ENCODE measurements around the gene EFR3B.

Gene EFR3B

GRCh38 chr2:25194576-25195122, 152.8 kb downstream of the EFR3B start:
- no peak for TF ChIP-seq CTCF (conservative IDR thresholded peaks at IDR 0.05; ENCODE audit: low read depth)

DNA sequence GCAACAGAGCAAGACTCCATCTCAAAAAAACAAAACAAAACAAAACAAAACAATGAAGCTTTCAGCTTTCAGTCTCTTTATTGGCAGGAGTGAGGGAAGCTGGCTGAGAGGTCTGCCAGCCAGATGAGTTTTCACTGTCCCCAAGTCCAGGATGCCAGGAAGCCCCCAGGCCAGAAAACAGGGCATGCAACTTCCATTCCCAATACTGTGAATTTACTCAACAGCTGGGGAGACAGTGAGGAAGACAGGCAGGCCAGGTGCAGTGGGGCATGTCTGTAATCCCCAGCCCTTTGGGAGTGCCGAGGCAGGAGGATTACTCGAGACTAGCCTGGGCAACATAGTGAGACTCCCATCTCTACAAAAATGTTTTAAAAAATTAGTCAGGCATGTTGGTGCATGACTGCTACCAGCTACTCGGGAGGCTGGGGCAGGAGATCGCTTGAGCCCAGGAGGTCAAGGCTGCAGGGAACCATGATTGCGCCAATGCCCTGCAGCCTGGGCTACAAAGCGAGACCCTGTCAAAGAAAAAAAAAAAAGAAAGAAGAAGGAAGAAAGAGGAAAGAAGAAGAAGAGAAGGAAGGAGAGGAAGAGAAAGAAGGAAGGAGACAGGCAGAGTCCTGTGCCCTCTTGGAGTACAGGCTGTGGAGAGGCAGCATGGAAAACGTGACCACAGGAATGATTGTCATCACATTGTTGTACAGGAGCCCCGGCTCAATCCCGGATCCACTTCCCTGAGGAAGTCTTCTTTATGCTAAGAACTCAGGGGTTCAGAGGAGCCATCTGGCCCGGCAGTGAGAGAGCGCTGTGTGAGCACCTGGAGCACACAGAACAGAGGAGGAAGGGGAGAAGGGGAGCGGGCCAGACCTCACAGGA, 155.7 kb downstream of the EFR3B start:
- DNase-seq (ENCODE audit: low spot score) = no peak

More at GRCh38 chr2:25194576-25195122, 152.8 kb downstream of the EFR3B start:
- POLR2A ChIA-PET (ENCODE audit: low non-redundant PET) = no interaction called here
- H3K27ac ChIP-seq = no peak overlapping the region
- DNase-seq (ENCODE audit: low spot score) = no peak
- CTCF ChIA-PET = interaction anchor here (0.5 to 1.3 kb wide), 3 partner anchors 201 to 402 kb away, joined by 3 to 5 read pairs (median 5); partner anchors contain the start of genes CENPO and PTRHD1

GRCh38 chr2:25198209-25198525, 156.3 kb downstream of the EFR3B start:
- POLR2A ChIA-PET (ENCODE audit: low non-redundant PET) = no interaction called here
- no peak overlapping the region for H3K27ac ChIP-seq

More for the DNA sequence above, 155.7 kb downstream of the EFR3B start:
- H3K27ac ChIP-seq = no peak overlapping the region
- CTCF ChIA-PET = interaction anchor here (0.7 to 3.1 kb wide), 8 partner anchors 31 to 227 kb away, joined by 3 to 29 read pairs (median 4); no protein-coding TSS in a partner anchor
- POLR2A ChIA-PET (ENCODE audit: low non-redundant PET) = interaction anchor here (0.7 kb wide), 1 partner anchor 31 kb away, joined by 4 read pairs; no protein-coding TSS in a partner anchor
- TF ChIP-seq CTCF (conservative IDR thresholded peaks at IDR 0.05; ENCODE audit: low read depth) = no peak

DNA sequence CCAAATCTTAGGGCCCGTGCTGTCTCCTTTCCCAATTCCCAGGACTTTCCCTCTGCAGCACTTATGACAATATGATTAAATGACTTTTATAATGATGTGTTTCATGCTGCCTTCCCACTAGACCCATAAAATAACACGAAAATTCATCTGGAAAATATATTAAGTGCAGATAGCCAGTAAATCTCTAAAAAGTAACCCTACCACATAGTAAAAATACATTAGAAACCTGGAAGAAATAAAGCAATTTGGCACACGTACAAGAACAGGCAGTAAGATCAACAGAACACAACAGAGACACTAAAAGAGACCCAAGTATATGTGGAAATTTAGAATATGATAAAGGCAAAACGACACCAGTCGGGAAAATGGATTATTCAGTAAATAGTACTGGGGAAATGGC, 156.7 kb downstream of the EFR3B start:
- CTCF ChIA-PET = no interaction called here
- POLR2A ChIA-PET (ENCODE audit: low non-redundant PET) = no interaction called here
- H3K27ac ChIP-seq = no peak overlapping the region
- no peak for DNase-seq (ENCODE audit: low spot score)
- no peak for TF ChIP-seq CTCF (conservative IDR thresholded peaks at IDR 0.05; ENCODE audit: low read depth)

More at GRCh38 chr2:25198209-25198525, 156.3 kb downstream of the EFR3B start:
- DNase-seq (ENCODE audit: low spot score) = no peak
- TF ChIP-seq CTCF (conservative IDR thresholded peaks at IDR 0.05; ENCODE audit: low read depth) = no peak
- CTCF ChIA-PET = interaction anchor here (3.1 kb wide), 1 partner anchor 32 kb away, joined by 29 read pairs; no protein-coding TSS in a partner anchor

DNA sequence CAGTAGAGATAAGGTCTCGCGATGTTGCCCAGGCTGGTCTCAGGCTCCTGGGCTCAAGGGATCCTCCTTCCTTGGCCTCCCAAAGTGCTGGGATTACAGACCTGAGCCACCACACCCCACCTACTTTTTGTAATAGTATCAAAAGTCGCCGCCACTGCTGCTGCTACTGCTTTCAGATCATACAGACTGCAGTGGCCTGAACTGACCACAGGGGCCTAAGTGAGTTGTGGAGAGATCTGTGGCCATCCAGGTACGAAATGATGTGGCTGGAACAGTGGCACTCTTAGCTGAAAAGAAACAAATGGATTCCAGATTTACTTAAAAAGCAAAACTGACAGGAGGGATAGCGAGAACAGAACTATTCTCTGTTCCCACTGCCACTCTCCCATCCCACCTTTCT, 159.4 kb downstream of the EFR3B start:
- no peak for DNase-seq (ENCODE audit: low spot score)
- CTCF ChIA-PET = interaction anchor here (0.6 kb wide), 2 partner anchors 47 to 601 kb away, joined by 3 read pairs; no protein-coding TSS in a partner anchor
- no peak for TF ChIP-seq CTCF (conservative IDR thresholded peaks at IDR 0.05; ENCODE audit: low read depth)
- no peak overlapping the region for H3K27ac ChIP-seq
- POLR2A ChIA-PET (ENCODE audit: low non-redundant PET) = no interaction called here

DNA sequence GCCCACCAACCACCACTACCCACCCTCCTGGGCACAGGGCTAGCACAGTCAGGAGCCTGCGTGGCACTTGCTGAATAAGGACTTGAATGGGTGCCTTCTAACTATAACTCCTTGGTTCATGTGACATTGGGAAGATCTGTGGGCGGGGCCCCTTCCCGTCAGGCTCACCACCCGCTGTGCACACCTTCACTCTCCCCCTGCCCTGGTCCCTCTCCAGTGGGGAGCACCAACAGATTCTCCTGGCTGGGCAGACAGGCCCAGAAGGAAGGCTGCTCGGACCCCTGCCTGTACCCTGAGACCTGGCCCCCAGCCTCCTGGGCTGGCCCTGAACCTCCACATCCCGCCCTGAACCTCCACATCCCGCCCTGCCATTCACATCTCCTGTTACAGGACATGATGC, 159.9 kb downstream of the EFR3B start:
- POLR2A ChIA-PET (ENCODE audit: low non-redundant PET) = no interaction called here
- H3K27ac ChIP-seq = no peak overlapping the region
- no peak for TF ChIP-seq CTCF (conservative IDR thresholded peaks at IDR 0.05; ENCODE audit: low read depth)
- DNase-seq (ENCODE audit: low spot score) = no peak
- CTCF ChIA-PET = interaction anchor here (0.6 kb wide), 1 partner anchor 47 kb away, joined by 3 read pairs; no protein-coding TSS in a partner anchor

Measured in RWPE1 (cell line).